ENCODE data around the gene ROBO2.

DNA sequence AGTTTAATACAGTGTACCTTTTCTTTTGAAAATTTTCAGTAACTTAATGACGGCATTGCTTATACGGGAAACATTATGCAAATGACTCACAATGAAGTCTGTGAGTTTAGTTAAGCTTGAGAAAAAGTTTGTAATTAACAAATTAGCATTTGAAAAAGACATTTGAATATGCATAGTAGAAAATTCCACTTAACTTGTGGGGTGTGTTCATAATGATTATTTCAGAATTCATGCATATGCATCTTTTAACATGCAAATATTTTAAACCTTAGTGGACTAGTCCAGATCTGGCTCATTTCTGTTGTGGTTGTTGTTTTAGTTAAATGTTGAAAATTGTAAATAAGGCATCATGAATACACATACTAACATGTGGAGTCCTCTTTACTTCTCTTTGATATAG lies 239.4 kb downstream of the ROBO2 start:
- TF ChIP-seq CTCF (conservative IDR thresholded peaks at IDR 0.05) (no peak), ZFX (IDR thresholded peaks at IDR 0.05) (no peak)
